Measurements from ENCODE around the gene LRP3. TPM values are rescaled to one million over a fixed set of nuclear protein-coding genes. Genes with fewer than 3 reads are reported as not detected.

Gene LRP3
- total and polyA plus RNA-seq, 2 donors (not counting 1 experiment from before 2014, with no cell fraction given), result 0.10 TPM; not detected in 1

- Histone ChIP-seq H3K79me2 (ENCODE audit: control insufficient read depth, insufficient read depth, low read length) (no peaks in the 10 kb centered on the region), H3K4me3 (ENCODE audit: control extremely low read depth in 1 of 5, extremely low read depth in 1 of 5, insufficient read depth in 1 of 5, low read depth in 2 of 5, low read length in 4 of 5) (no peak overlapping the region), H3K27me3 (replicated peaks in 1 of 4; ENCODE audit: control extremely low read depth in 1 of 4, control insufficient read depth in 3 of 4, insufficient read depth in 4 of 4, low read length in 3 of 4) (peaks cover 0 to 14% (median 11%) of the 10 kb centered on the region in 4 experiments), H3K9ac (ENCODE audit: low read length) (no peak overlapping the region), H3K9me3 (ENCODE audit: control extremely low read depth in 1 of 3, control insufficient read depth in 2 of 3, insufficient read depth in 1 of 3, low read length in 2 of 3) (peaks cover 4 to 17% (median 16%) of the 10 kb centered on the region in 3 donors), H3K4me1 (ENCODE audit: control insufficient read depth in 2 of 2, insufficient read depth in 2 of 2, low read length in 2 of 2) (peaks cover 5 to 7% of the 10 kb centered on the region in 2 donors), H3K27ac (ENCODE audit: low read length in 2 of 2) (no peak overlapping the region), H4K20me1 (ENCODE audit: control insufficient read depth, insufficient read depth, low read length, poor library complexity, severe bottlenecking) (no peaks in the 10 kb centered on the region), H3K36me3 (replicated peaks in 1 of 2; ENCODE audit: control extremely low read depth in 1 of 2, control insufficient read depth in 1 of 2, extremely low read depth in 1 of 2, insufficient read depth in 2 of 2, low read length in 1 of 2) (no peaks in the 10 kb centered on the region), H2AFZ (ENCODE audit: insufficient read depth, low read depth, low read length, poor library complexity, severe bottlenecking) (no peak overlapping the region), H3K4me2 (replicated peaks; ENCODE audit: low read depth, low read length, poor library complexity, severe bottlenecking) (no peak overlapping the region)
- CTCF ChIA-PET, result interaction anchor here (1.2 to 1.4 kb wide), 3 partner anchors 174 to 177 kb away, joined by 3 to 8 read pairs (median 5); no protein-coding TSS in a partner anchor
- intact Hi-C loops (cut with micrococcal nuclease), result loop anchor here (10.0 kb wide), 1 partner anchor 1483 kb away; no protein-coding TSS in a partner anchor
- Mint-ChIP-seq H3K4me1 (peaks cover 6% of the 10 kb centered on the region), H3K27ac (no peak overlapping the region), H3K9me3 (ENCODE audit: insufficient read depth) (peaks cover 11% of the 10 kb centered on the region), H3K27me3 (peaks cover 34% of the 10 kb centered on the region), H3K4me3 (no peak overlapping the region)
- POLR2A ChIA-PET, result no interaction called here
- no peak for ATAC-seq (ENCODE audit: low read depth)
- TF ChIP-seq EZH2 (IDR thresholded peaks at IDR 0.05; ENCODE audit: borderline replicate concordance, insufficient read depth, low read depth, low read length, poor library complexity, severe bottlenecking), result no peak
- TF ChIP-seq CTCF (IDR thresholded peaks at IDR 0.05), result no peak
- 96% methylated on average over 3 of the region's 5 CpGs for WGBS (ENCODE audit: insufficient coverage)
- DNase-seq, result no peak
Observed at GRCh38 chr19:33231511-33231910, 37.4 kb downstream of the LRP3 start.

GRCh38 chr19:33232656-33233055 is 38.5 kb downstream of the LRP3 start:
- 86% methylated on average over 12 of the region's 12 CpGs for WGBS (ENCODE audit: insufficient coverage)
- no peak overlapping the region for H3K4me3 ChIP-seq (ENCODE audit: control extremely low read depth in 1 of 5, extremely low read depth in 1 of 5, insufficient read depth in 1 of 5, low read depth in 2 of 5, low read length in 4 of 5)
- no peak for ATAC-seq (ENCODE audit: low read depth)
- TF ChIP-seq CTCF (IDR thresholded peaks at IDR 0.05) (no peak), EZH2 (IDR thresholded peaks at IDR 0.05; ENCODE audit: borderline replicate concordance, insufficient read depth, low read depth, low read length, poor library complexity, severe bottlenecking) (no peak)
- no peaks in the 10 kb centered on the region for H3K36me3 ChIP-seq (replicated peaks in 1 of 2; ENCODE audit: control extremely low read depth in 1 of 2, control insufficient read depth in 1 of 2, extremely low read depth in 1 of 2, insufficient read depth in 2 of 2, low read length in 1 of 2)
- intact Hi-C loops (cut with micrococcal nuclease), result loop anchor here (10.0 kb wide), 1 partner anchor 1482 kb away; no protein-coding TSS in a partner anchor
- no peak overlapping the region for H3K27ac Mint-ChIP-seq
- no peak overlapping the region for H3K4me2 ChIP-seq (replicated peaks; ENCODE audit: low read depth, low read length, poor library complexity, severe bottlenecking)
- H3K27ac ChIP-seq (ENCODE audit: low read length in 2 of 2), result no peak overlapping the region
- peaks cover 6% of the 10 kb centered on the region for H3K4me1 Mint-ChIP-seq
- H3K9ac ChIP-seq (ENCODE audit: low read length), result no peak overlapping the region
- no peak overlapping the region for H2AFZ ChIP-seq (ENCODE audit: insufficient read depth, low read depth, low read length, poor library complexity, severe bottlenecking)
- peaks cover 4 to 11% (median 8%) of the 10 kb centered on the region in 3 donors for H3K9me3 ChIP-seq (ENCODE audit: control extremely low read depth in 1 of 3, control insufficient read depth in 2 of 3, insufficient read depth in 1 of 3, low read length in 2 of 3)
- peaks cover 0 to 8% (median 3%) of the 10 kb centered on the region in 4 experiments for H3K27me3 ChIP-seq (replicated peaks in 1 of 4; ENCODE audit: control extremely low read depth in 1 of 4, control insufficient read depth in 3 of 4, insufficient read depth in 4 of 4, low read length in 3 of 4)
- H4K20me1 ChIP-seq (ENCODE audit: control insufficient read depth, insufficient read depth, low read length, poor library complexity, severe bottlenecking), result no peaks in the 10 kb centered on the region
- peaks cover 0 to 6% of the 10 kb centered on the region in 2 donors for H3K4me1 ChIP-seq (ENCODE audit: control insufficient read depth in 2 of 2, insufficient read depth in 2 of 2, low read length in 2 of 2)
- no peak for DNase-seq
- H3K9me3 Mint-ChIP-seq (ENCODE audit: insufficient read depth), result peaks cover 9% of the 10 kb centered on the region
- H3K79me2 ChIP-seq (ENCODE audit: control insufficient read depth, insufficient read depth, low read length), result no peaks in the 10 kb centered on the region
- CTCF ChIA-PET, result no interaction called here
- POLR2A ChIA-PET, result no interaction called here
- H3K27me3 Mint-ChIP-seq, result peaks cover 26% of the 10 kb centered on the region
- H3K4me3 Mint-ChIP-seq, result no peak overlapping the region

Data from B cell (primary cell).